HCT116 (cell line): ENCODE results near the gene KLF16.

Experiments used
- EGR1 ChIP-seq: IDR thresholded peaks from 2 replicates; pipeline ENCODE4 v1.6.1; 2012; ENCODE audit warnings: low read depth
- EZH2 ChIP-seq: fragments of 200-600 bp; sonication (generic); IDR thresholded peaks from 2 replicates; pipeline ENCODE4 v1.6.1; 2017; ENCODE audit warnings: antibody characterized with exemption, mixed run types
- POLR2A ChIP-seq: IDR thresholded peaks from 2 replicates; pipeline ENCODE4 v1.7.0; 2011; ENCODE audit warnings: borderline replicate concordance; ENCODE audit not compliant: insufficient read depth, insufficient read length; ENCODE audit errors: extremely low read depth
- SIN3A ChIP-seq: IDR thresholded peaks from 2 replicates; pipeline ENCODE4 v1.6.1; 2012; ENCODE audit warnings: low read depth
- ZNF274 ChIP-seq: fragments of 200-500 bp; sonication (Bioruptor generic); IDR thresholded peaks from 2 replicates; pipeline ENCODE4 v1.6.1; 2014; ENCODE audit warnings: mild to moderate bottlenecking, low read depth, low read length, inconsistent platforms
- TF ChIP-seq, protein P1 (sequence below), 3 experiments: fragments of 200-600 bp in 1 of 3; sonication (generic) in 1 of 3; IDR thresholded peaks in 2 of 3; conservative IDR thresholded peaks in 1 of 3; 2 replicates each; pipeline ENCODE4 v1.5.1; 2012 to 2017; ENCODE audit warnings: low read depth in 2 of 3, low read length in 2 of 3, antibody characterized with exemption in 1 of 3, borderline replicate concordance in 1 of 3, control low read depth in 1 of 3, mild to moderate bottlenecking in 1 of 3, mixed read lengths in 1 of 3, mixed run types in 1 of 3, moderate library complexity in 1 of 3; ENCODE audit not compliant: insufficient read depth in 1 of 3
- TF ChIP-seq, protein P2 (sequence below): IDR thresholded peaks from 2 replicates; pipeline ENCODE4 v1.6.1; 2011; ENCODE audit warnings: mild to moderate bottlenecking, low read length, moderate library complexity; ENCODE audit not compliant: insufficient replicate concordance; ENCODE audit errors: extremely low read depth
- TF ChIP-seq, protein P3 (sequence below): IDR thresholded peaks from 2 replicates; pipeline ENCODE4 v1.6.1; 2012
- TF ChIP-seq, protein P4 (sequence below): IDR thresholded peaks from 2 replicates; pipeline ENCODE4 v1.6.1; 2012; ENCODE audit warnings: low read depth

DNA sequence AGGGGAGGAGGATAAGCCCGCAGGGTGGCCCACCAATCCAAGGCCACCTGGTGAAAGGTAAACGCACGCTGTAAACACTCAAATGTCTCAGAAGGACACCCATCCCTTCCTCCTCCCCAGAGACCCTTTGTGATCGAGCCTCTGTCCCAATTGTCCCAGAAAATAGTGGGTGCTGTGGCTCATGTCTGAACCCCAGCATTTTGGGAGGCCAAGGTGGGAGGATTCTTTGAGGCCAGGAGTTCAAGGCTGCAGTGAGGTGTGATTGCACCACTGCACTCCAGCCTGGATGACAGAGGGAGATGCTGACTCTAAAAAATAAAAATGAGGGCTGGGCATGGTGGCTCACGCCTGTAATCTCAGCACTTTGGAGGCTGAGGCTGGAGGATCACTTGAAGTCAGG is 25.0 kb upstream of the KLF16 start:
- TF ChIP-seq, protein P1, sequence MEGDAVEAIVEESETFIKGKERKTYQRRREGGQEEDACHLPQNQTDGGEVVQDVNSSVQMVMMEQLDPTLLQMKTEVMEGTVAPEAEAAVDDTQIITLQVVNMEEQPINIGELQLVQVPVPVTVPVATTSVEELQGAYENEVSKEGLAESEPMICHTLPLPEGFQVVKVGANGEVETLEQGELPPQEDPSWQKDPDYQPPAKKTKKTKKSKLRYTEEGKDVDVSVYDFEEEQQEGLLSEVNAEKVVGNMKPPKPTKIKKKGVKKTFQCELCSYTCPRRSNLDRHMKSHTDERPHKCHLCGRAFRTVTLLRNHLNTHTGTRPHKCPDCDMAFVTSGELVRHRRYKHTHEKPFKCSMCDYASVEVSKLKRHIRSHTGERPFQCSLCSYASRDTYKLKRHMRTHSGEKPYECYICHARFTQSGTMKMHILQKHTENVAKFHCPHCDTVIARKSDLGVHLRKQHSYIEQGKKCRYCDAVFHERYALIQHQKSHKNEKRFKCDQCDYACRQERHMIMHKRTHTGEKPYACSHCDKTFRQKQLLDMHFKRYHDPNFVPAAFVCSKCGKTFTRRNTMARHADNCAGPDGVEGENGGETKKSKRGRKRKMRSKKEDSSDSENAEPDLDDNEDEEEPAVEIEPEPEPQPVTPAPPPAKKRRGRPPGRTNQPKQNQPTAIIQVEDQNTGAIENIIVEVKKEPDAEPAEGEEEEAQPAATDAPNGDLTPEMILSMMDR (IDR thresholded peaks at IDR 0.05 in 2 of 3, conservative IDR thresholded peaks at IDR 0.05 in 1 of 3; ENCODE audit: borderline replicate concordance in 1 of 3, insufficient read depth in 1 of 3, low read depth in 2 of 3, low read length in 2 of 3), result no peak
- TF ChIP-seq, protein P2, sequence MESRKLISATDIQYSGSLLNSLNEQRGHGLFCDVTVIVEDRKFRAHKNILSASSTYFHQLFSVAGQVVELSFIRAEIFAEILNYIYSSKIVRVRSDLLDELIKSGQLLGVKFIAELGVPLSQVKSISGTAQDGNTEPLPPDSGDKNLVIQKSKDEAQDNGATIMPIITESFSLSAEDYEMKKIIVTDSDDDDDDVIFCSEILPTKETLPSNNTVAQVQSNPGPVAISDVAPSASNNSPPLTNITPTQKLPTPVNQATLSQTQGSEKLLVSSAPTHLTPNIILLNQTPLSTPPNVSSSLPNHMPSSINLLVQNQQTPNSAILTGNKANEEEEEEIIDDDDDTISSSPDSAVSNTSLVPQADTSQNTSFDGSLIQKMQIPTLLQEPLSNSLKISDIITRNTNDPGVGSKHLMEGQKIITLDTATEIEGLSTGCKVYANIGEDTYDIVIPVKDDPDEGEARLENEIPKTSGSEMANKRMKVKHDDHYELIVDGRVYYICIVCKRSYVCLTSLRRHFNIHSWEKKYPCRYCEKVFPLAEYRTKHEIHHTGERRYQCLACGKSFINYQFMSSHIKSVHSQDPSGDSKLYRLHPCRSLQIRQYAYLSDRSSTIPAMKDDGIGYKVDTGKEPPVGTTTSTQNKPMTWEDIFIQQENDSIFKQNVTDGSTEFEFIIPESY, result no peak
- TF ChIP-seq SIN3A (no peak), EZH2 (no peak), POLR2A (no peak), ZNF274 (no peak), EGR1 (no peak)
- TF ChIP-seq, protein P3, sequence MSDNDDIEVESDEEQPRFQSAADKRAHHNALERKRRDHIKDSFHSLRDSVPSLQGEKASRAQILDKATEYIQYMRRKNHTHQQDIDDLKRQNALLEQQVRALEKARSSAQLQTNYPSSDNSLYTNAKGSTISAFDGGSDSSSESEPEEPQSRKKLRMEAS, result no peak
- TF ChIP-seq, protein P4, sequence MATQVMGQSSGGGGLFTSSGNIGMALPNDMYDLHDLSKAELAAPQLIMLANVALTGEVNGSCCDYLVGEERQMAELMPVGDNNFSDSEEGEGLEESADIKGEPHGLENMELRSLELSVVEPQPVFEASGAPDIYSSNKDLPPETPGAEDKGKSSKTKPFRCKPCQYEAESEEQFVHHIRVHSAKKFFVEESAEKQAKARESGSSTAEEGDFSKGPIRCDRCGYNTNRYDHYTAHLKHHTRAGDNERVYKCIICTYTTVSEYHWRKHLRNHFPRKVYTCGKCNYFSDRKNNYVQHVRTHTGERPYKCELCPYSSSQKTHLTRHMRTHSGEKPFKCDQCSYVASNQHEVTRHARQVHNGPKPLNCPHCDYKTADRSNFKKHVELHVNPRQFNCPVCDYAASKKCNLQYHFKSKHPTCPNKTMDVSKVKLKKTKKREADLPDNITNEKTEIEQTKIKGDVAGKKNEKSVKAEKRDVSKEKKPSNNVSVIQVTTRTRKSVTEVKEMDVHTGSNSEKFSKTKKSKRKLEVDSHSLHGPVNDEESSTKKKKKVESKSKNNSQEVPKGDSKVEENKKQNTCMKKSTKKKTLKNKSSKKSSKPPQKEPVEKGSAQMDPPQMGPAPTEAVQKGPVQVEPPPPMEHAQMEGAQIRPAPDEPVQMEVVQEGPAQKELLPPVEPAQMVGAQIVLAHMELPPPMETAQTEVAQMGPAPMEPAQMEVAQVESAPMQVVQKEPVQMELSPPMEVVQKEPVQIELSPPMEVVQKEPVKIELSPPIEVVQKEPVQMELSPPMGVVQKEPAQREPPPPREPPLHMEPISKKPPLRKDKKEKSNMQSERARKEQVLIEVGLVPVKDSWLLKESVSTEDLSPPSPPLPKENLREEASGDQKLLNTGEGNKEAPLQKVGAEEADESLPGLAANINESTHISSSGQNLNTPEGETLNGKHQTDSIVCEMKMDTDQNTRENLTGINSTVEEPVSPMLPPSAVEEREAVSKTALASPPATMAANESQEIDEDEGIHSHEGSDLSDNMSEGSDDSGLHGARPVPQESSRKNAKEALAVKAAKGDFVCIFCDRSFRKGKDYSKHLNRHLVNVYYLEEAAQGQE, result no peak
